Measurements from ENCODE around the gene ATG5. TPM values are rescaled to one million over a fixed set of nuclear protein-coding genes. Genes with fewer than 3 reads are reported as not detected.

Gene ATG5
- total RNA-seq, 1 donor from 2014 or later, result 32.8 TPM

- Histone ChIP-seq H3K4me3 (ENCODE audit: low read depth, low read length) (no peak overlapping the region), H3K27me3 (ENCODE audit: control insufficient read depth, insufficient read depth, low read length) (no peaks in the 10 kb centered on the region), H3K36me3 (ENCODE audit: control insufficient read depth, insufficient read depth, low read length) (no peaks in the 10 kb centered on the region)
- TF ChIP-seq CTCF (IDR thresholded peaks at IDR 0.05; ENCODE audit: insufficient read depth, low read length, poor library complexity, severe bottlenecking), result no peak
- DNase-seq (ENCODE audit: low read depth), result no peak
Observed at GRCh38 chr6:106184629-106185028, 140.9 kb downstream of the ATG5 start.

GRCh38 chr6:106183430-106183829 is 142.1 kb downstream of the ATG5 start:
- TF ChIP-seq CTCF (IDR thresholded peaks at IDR 0.05; ENCODE audit: insufficient read depth, low read length, poor library complexity, severe bottlenecking), result no peak
- Histone ChIP-seq H3K36me3 (ENCODE audit: control insufficient read depth, insufficient read depth, low read length) (no peaks in the 10 kb centered on the region), H3K27me3 (ENCODE audit: control insufficient read depth, insufficient read depth, low read length) (no peaks in the 10 kb centered on the region), H3K4me3 (ENCODE audit: low read depth, low read length) (no peak overlapping the region)
- DNase-seq (ENCODE audit: low read depth), result no peak

- no peak overlapping the region for H3K4me3 ChIP-seq (ENCODE audit: low read depth, low read length)
- no peaks in the 10 kb centered on the region for H3K36me3 ChIP-seq (ENCODE audit: control insufficient read depth, insufficient read depth, low read length)
- no peaks in the 10 kb centered on the region for H3K27me3 ChIP-seq (ENCODE audit: control insufficient read depth, insufficient read depth, low read length)
- TF ChIP-seq CTCF (IDR thresholded peaks at IDR 0.05; ENCODE audit: insufficient read depth, low read length, poor library complexity, severe bottlenecking), result no peak
- DNase-seq (ENCODE audit: low read depth), result no peak
Observed at GRCh38 chr6:106182455-106182854, 143.1 kb downstream of the ATG5 start.

- H3K36me3 ChIP-seq (ENCODE audit: control insufficient read depth, insufficient read depth, low read length), result no peaks in the 10 kb centered on the region
- no peak for TF ChIP-seq CTCF (IDR thresholded peaks at IDR 0.05; ENCODE audit: insufficient read depth, low read length, poor library complexity, severe bottlenecking)
- no peak for DNase-seq (ENCODE audit: low read depth)
- no peak overlapping the region for H3K4me3 ChIP-seq (ENCODE audit: low read depth, low read length)
- no peaks in the 10 kb centered on the region for H3K27me3 ChIP-seq (ENCODE audit: control insufficient read depth, insufficient read depth, low read length)
Observed at GRCh38 chr6:106181664-106182418, 143.7 kb downstream of the ATG5 start.

GRCh38 chr6:106180208-106180607 is 145.4 kb downstream of the ATG5 start:
- TF ChIP-seq CTCF (IDR thresholded peaks at IDR 0.05; ENCODE audit: insufficient read depth, low read length, poor library complexity, severe bottlenecking), result no peak
- no peak for DNase-seq (ENCODE audit: low read depth)
- no peaks in the 10 kb centered on the region for H3K36me3 ChIP-seq (ENCODE audit: control insufficient read depth, insufficient read depth, low read length)
- H3K27me3 ChIP-seq (ENCODE audit: control insufficient read depth, insufficient read depth, low read length), result no peaks in the 10 kb centered on the region
- no peak overlapping the region for H3K4me3 ChIP-seq (ENCODE audit: low read depth, low read length)

GRCh38 chr6:106178900-106179299 is 146.7 kb downstream of the ATG5 start:
- TF ChIP-seq CTCF (IDR thresholded peaks at IDR 0.05; ENCODE audit: insufficient read depth, low read length, poor library complexity, severe bottlenecking), result no peak
- Histone ChIP-seq H3K36me3 (ENCODE audit: control insufficient read depth, insufficient read depth, low read length) (no peaks in the 10 kb centered on the region), H3K27me3 (ENCODE audit: control insufficient read depth, insufficient read depth, low read length) (no peaks in the 10 kb centered on the region), H3K4me3 (ENCODE audit: low read depth, low read length) (no peak overlapping the region)
- DNase-seq (ENCODE audit: low read depth), result no peak
